Measurements from ENCODE around the gene RAC2. TPM values are rescaled to one million over a fixed set of nuclear protein-coding genes. Genes with fewer than 3 reads are reported as not detected.

Gene RAC2
- total and polyA plus RNA-seq, 9 of the 15 experiments (the other 6 are each of a cell fraction or from before 2014, with no cell fraction given), result 22.7 to 103 (median 43.3) TPM

- TF ChIP-seq ZNF766 (CRISPR knock-in tag; conservative IDR thresholded peaks at IDR 0.05), result 0 out of 2 replicates have a peak, but pooled peaks have one; percentile 21
- no peak for TF ChIP-seq NR0B1 (IDR thresholded peaks at IDR 0.05; ENCODE audit: partially characterized antibody)
- TF ChIP-seq ATF4 (CRISPR knock-in tag; IDR thresholded peaks at IDR 0.05), result no peak
- no peak for TF ChIP-seq RHOXF2B (CRISPR knock-in tag; conservative IDR thresholded peaks at IDR 0.05)
- TF ChIP-seq MYC (IDR thresholded peaks at IDR 0.05; ENCODE audit: low read depth, low read length), result 0 out of 2 replicates have a peak, but pooled peaks have one; percentile 24
- TF ChIP-seq MYC (CRISPR knock-in tag; IDR thresholded peaks at IDR 0.05; ENCODE audit: borderline replicate concordance, low read depth), result no peak
- TF ChIP-seq PTRF (tag; IDR thresholded peaks at IDR 0.05), result no peak
- TF ChIP-seq ETV5 (CRISPR knock-in tag; IDR thresholded peaks at IDR 0.05; ENCODE audit: low read depth), result no peak
- TF ChIP-seq EGR1 (conservative IDR thresholded peaks at IDR 0.05), result no peak
- TF ChIP-seq, protein P1, sequence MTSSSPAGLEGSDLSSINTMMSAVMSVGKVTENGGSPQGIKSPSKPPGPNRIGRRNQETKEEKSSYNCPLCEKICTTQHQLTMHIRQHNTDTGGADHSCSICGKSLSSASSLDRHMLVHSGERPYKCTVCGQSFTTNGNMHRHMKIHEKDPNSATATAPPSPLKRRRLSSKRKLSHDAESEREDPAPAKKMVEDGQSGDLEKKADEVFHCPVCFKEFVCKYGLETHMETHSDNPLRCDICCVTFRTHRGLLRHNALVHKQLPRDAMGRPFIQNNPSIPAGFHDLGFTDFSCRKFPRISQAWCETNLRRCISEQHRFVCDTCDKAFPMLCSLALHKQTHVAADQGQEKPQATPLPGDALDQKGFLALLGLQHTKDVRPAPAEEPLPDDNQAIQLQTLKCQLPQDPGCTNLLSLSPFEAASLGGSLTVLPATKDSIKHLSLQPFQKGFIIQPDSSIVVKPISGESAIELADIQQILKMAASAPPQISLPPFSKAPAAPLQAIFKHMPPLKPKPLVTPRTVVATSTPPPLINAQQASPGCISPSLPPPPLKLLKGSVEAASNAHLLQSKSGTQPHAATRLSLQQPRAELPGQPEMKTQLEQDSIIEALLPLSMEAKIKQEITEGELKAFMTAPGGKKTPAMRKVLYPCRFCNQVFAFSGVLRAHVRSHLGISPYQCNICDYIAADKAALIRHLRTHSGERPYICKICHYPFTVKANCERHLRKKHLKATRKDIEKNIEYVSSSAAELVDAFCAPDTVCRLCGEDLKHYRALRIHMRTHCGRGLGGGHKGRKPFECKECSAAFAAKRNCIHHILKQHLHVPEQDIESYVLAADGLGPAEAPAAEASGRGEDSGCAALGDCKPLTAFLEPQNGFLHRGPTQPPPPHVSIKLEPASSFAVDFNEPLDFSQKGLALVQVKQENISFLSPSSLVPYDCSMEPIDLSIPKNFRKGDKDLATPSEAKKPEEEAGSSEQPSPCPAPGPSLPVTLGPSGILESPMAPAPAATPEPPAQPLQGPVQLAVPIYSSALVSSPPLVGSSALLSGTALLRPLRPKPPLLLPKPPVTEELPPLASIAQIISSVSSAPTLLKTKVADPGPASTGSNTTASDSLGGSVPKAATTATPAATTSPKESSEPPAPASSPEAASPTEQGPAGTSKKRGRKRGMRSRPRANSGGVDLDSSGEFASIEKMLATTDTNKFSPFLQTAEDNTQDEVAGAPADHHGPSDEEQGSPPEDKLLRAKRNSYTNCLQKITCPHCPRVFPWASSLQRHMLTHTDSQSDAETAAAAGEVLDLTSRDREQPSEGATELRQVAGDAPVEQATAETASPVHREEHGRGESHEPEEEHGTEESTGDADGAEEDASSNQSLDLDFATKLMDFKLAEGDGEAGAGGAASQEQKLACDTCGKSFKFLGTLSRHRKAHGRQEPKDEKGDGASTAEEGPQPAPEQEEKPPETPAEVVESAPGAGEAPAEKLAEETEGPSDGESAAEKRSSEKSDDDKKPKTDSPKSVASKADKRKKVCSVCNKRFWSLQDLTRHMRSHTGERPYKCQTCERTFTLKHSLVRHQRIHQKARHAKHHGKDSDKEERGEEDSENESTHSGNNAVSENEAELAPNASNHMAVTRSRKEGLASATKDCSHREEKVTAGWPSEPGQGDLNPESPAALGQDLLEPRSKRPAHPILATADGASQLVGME (CRISPR knock-in tag; IDR thresholded peaks at IDR 0.05), result no peak
- TF ChIP-seq ZNF133 (CRISPR knock-in tag; IDR thresholded peaks at IDR 0.05), result no peak
- peak; percentile 64; the same call in 1 of the 2 replicates for TF ChIP-seq ZNF395 (CRISPR knock-in tag; IDR thresholded peaks at IDR 0.05)
- no peak for TF ChIP-seq ZNF165 (CRISPR knock-in tag; IDR thresholded peaks at IDR 0.05; ENCODE audit: borderline replicate concordance)
- no peak for TF ChIP-seq NBN (IDR thresholded peaks at IDR 0.05; ENCODE audit: low read depth)
- TF ChIP-seq ZNF3 (CRISPR knock-in tag; IDR thresholded peaks at IDR 0.05), result no peak
- no peak for TF ChIP-seq SAP30 (IDR thresholded peaks at IDR 0.05; ENCODE audit: borderline replicate concordance, insufficient read depth, low read depth, low read length, poor library complexity, severe bottlenecking)
Measured at GRCh38 chr22:37229805-37230672, 14.0 kb downstream of the RAC2 start (continued).

Data from K562 (cell line).